Esophagus squamous epithelium (tissue), 5 donors: Measurements from ENCODE around the gene OSCP1. TPM values are rescaled to one million over a fixed set of nuclear protein-coding genes. Genes with fewer than 3 reads are reported as not detected.

Source experiments
- DNase-seq: peaks from one replicate; lab custom pipeline; 2025; lab: John Stamatoyannopoulos, UW
- H3K27ac ChIP-seq, 4 donors: fragments of 200-600 bp; sonication (generic); one replicate each; pipeline ENCODE4 v1.5.1; 2016 to 2019; ENCODE audit warnings: mild to moderate bottlenecking in 1 of 4
- H3K27me3 ChIP-seq, 4 donors: fragments of 200-600 bp; sonication (generic); 1 replicate in 3 of 4; 2 replicates in 1 of 4; pipeline versions ENCODE4 v1.5.1 to v1.6.0; 2017 to 2021; ENCODE audit warnings: antibody characterized with exemption in 1 of 4
- H3K36me3 ChIP-seq, 3 donors: fragments of 200-600 bp; sonication (generic); one replicate each; pipeline ENCODE4 v1.5.1; 2016 to 2019
- H3K4me1 ChIP-seq, 3 donors: fragments of 200-600 bp; sonication (generic); one replicate each; pipeline ENCODE4 v1.5.1; 2017 to 2019
- H3K4me3 ChIP-seq, 4 donors: fragments of 200-600 bp; sonication (generic); 1 replicate in 3 of 4; 2 replicates in 1 of 4; pipeline ENCODE4 v1.5.1; 2016 to 2019; ENCODE audit warnings: mild to moderate bottlenecking in 2 of 4, moderate library complexity in 1 of 4
- H3K9me3 ChIP-seq, 3 donors: fragments of 200-600 bp; sonication (generic); one replicate each; pipeline ENCODE4 v1.5.1; 2016 to 2019
- CTCF ChIP-seq, 6 experiments: fragments of 450-650 bp in 4 of 6; fragments of 200-600 bp in 2 of 6; sonication (generic) in 2 of 6; IDR thresholded peaks; one replicate each; pipeline ENCODE4 v1.5.1; 2016 to 2019; ENCODE audit warnings: antibody characterized with exemption in 6 of 6, mild to moderate bottlenecking in 4 of 6, moderate library complexity in 4 of 6
- POLR2A ChIP-seq, 4 donors: fragments of 450-650 bp; IDR thresholded peaks; one replicate each; pipeline ENCODE4 v1.6.1; 2017; ENCODE audit warnings: antibody characterized with exemption in 4 of 4, mild to moderate bottlenecking in 4 of 4, moderate library complexity in 3 of 4
- WGBS, 2 donors: methylation state at CpG; one replicate each; pipeline ENCODE4 v1.1.5; 2018; 5-methylcytosine and 5-hydroxymethylcytosine counted together
- intact Hi-C: fragments of 100-400 bp; cut with DNase I; formaldehyde crosslinking; loops from one replicate; pipeline ENCODE4 v1.15.0; 2022
- total RNA-seq, 4 donors: library from RNA; depleted of rRNA; stranded (reverse); fragments of >200 nt; gene quantifications; one replicate each; pipeline ENCODE4 v1.1.0, GENCODE V29; 2016
- donor health status: DM: yes; HTN: yes; CAD: no.

The OSCP1 gene
- total RNA-seq, 4 donors from 2014 or later: 2.4 to 6.8 (median 4.5) TPM

- Histone ChIP-seq H3K9me3 (no peaks in the 10 kb centered on the region), H3K36me3 (no peaks in the 10 kb centered on the region), H3K4me3 (no peak overlapping the region), H3K27ac (peak overlapping the region in 1 of 4 donors; percentile 6), H3K4me1 (no peaks in the 10 kb centered on the region), H3K27me3 (no peaks in the 10 kb centered on the region)
- intact Hi-C loops: no loop called here
- 36% methylated on average over 10 to 11 of the region's 11 CpGs for WGBS, 2 donors
- DNase-seq: no peak
- TF ChIP-seq POLR2A (IDR thresholded peaks at IDR 0.05) (no peak), CTCF (IDR thresholded peaks at IDR 0.05) (no peak)
These were observed 38.3 kb downstream of the OSCP1 start for GRCh38 chr1:36411674-36412648.

GRCh38 chr1:36408479-36408878 lies 41.8 kb downstream of the OSCP1 start:
- no peak for DNase-seq
- Histone ChIP-seq H3K9me3 (no peaks in the 10 kb centered on the region), H3K4me3 (no peak overlapping the region), H3K4me1 (no peaks in the 10 kb centered on the region), H3K27ac (no peak overlapping the region), H3K36me3 (no peaks in the 10 kb centered on the region), H3K27me3 (no peaks in the 10 kb centered on the region)
- WGBS, 2 donors: 59 to 94% methylated on average over 2 of the region's 2 CpGs
- intact Hi-C loops: no loop called here
- no peak for TF ChIP-seq CTCF (IDR thresholded peaks at IDR 0.05)
- no peak for TF ChIP-seq POLR2A (IDR thresholded peaks at IDR 0.05)

GRCh38 chr1:36406440-36406839 lies 43.8 kb downstream of the OSCP1 start:
- intact Hi-C loops: no loop called here
- Histone ChIP-seq H3K27me3 (no peaks in the 10 kb centered on the region), H3K9me3 (no peaks in the 10 kb centered on the region), H3K27ac (no peak overlapping the region), H3K4me3 (no peak overlapping the region), H3K36me3 (no peaks in the 10 kb centered on the region), H3K4me1 (peaks cover 0 to 1% (median 0%) of the 10 kb centered on the region in 3 donors)
- no peak for DNase-seq
- no peak for TF ChIP-seq CTCF (IDR thresholded peaks at IDR 0.05)
- no peak for TF ChIP-seq POLR2A (IDR thresholded peaks at IDR 0.05)
- WGBS, 2 donors: 86 to 91% methylated on average over 1 of the region's 1 CpG

- peaks cover 0 to 18% (median 5%) of the 10 kb centered on the region in 3 donors for H3K4me1 ChIP-seq
- no peak for DNase-seq
- TF ChIP-seq POLR2A (IDR thresholded peaks at IDR 0.05) (no peak), CTCF (IDR thresholded peaks at IDR 0.05) (no peak)
- no peaks in the 10 kb centered on the region for H3K9me3 ChIP-seq
- H3K36me3 ChIP-seq: no peaks in the 10 kb centered on the region
- H3K27ac ChIP-seq: no peak overlapping the region
- intact Hi-C loops: no loop called here
- WGBS, 2 donors: 94 to 96% methylated on average over 4 of the region's 4 CpGs
- no peak overlapping the region for H3K4me3 ChIP-seq
- no peaks in the 10 kb centered on the region for H3K27me3 ChIP-seq
These were observed 47.8 kb downstream of the OSCP1 start for GRCh38 chr1:36402504-36402890.
